ENCODE data around the gene FZD1. TPM values are rescaled to one million over a fixed set of nuclear protein-coding genes. Genes with fewer than 3 reads are reported as not detected.

The FZD1 gene
- under 1 TPM; 0.29 to 0.30 TPM for total RNA-seq

DNA sequence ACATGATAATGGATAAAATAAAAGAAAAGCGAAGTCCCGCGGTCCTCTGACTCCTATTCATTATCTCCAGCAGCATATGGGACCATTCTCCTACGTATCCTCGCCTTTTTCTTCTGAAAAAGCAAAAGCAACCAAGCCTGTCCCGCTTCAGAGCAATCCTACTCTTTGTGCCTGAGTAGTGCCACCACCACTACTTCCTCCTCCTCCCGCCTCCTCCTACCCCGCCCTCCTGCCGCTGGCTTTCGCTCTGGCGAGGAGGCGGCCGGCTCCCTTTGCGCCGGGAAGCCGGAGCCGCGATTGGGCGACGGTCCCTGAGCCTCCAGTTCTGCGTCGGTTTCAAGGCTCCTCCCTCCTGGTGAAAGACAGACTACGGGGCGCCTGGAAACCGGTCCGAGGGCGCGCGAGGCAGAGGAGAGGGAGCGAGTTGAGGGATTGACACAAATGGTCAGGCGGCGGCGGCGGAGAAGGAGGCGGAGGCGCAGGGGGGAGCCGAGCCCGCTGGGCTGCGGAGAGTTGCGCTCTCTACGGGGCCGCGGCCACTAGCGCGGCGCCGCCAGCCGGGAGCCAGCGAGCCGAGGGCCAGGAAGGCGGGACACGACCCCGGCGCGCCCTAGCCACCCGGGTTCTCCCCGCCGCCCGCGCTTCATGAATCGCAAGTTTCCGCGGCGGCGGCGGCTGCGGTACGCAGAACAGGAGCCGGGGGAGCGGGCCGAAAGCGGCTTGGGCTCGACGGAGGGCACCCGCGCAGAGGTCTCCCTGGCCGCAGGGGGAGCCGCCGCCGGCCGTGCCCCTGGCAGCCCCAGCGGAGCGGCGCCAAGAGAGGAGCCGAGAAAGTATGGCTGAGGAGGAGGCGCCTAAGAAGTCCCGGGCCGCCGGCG is at the start of gene FZD1:
FZD1 (plus strand) TSS at position 388 of the 878 bp plus-strand sequence; CDS start at position 836, 448 bp downstream.
- CTCF ChIA-PET, result no interaction called here
- H3K27me3 Mint-ChIP-seq (ENCODE audit: low read depth), result peaks cover 53% of the 10 kb centered on the region
- H3K4me3 Mint-ChIP-seq, result peak within 1 kb of the TSS; percentile 82
- no peak within 1 kb of the TSS for H3K27ac Mint-ChIP-seq
- H3K9me3 Mint-ChIP-seq, result no peaks in the 10 kb centered on the region
- peaks cover 1% of the 10 kb centered on the region for H3K36me3 Mint-ChIP-seq (ENCODE audit: low read depth)
- peak; percentile 85 for DNase-seq
- intact Hi-C loops (cut with micrococcal nuclease), result loop anchor here (1.0 to 10.0 kb wide), 9 partner anchors 180 to 1181 kb away; partner anchors contain the start of genes AKAP9, CFAP69, CLDN12 and GATAD1
- peaks cover 8% of the 10 kb centered on the region for H3K4me1 Mint-ChIP-seq (ENCODE audit: low read depth)

- no peak overlapping the region for H3K27ac Mint-ChIP-seq
- CTCF ChIA-PET, result no interaction called here
- intact Hi-C loops (cut with micrococcal nuclease), result no loop called here
These were observed 37.8 kb upstream of the FZD1 start for GRCh38 chr7:91226411-91226810.

DNA sequence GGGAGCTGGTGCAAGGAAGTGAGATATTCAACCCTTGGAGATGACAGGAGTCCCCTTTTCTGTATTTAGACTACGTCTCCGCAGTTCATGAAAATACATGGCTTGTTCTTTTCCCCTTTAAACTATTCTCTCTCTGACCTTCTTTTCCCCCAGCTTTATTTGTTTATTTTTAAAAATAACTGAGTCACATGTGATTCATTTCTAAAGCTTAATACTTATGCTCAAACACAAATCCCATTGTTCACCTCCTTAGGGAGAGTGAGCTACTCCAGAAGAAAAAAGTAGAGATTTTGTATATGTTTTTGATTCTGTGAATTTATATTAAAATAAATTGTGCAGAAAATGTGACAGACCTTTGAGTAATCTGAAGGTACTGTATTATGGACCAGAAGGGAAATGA is 35.9 kb upstream of the FZD1 start:
- no peak overlapping the region for H3K27ac Mint-ChIP-seq
- CTCF ChIA-PET, result interaction anchor here (1.4 kb wide), 1 partner anchor 10 kb away, joined by 5 read pairs; no protein-coding TSS in a partner anchor
- intact Hi-C loops (cut with micrococcal nuclease), result no loop called here
- H3K4me1 Mint-ChIP-seq (ENCODE audit: low read depth), result no peaks in the 10 kb centered on the region
- H3K9me3 Mint-ChIP-seq, result no peaks in the 10 kb centered on the region
- no peak for DNase-seq
- H3K4me3 Mint-ChIP-seq, result no peak overlapping the region
- H3K27me3 Mint-ChIP-seq (ENCODE audit: low read depth), result peaks cover 4% of the 10 kb centered on the region
- H3K36me3 Mint-ChIP-seq (ENCODE audit: low read depth), result no peaks in the 10 kb centered on the region

More at GRCh38 chr7:91226411-91226810, 37.8 kb upstream of the FZD1 start:
- Mint-ChIP-seq H3K4me1 (ENCODE audit: low read depth) (no peaks in the 10 kb centered on the region), H3K4me3 (no peak overlapping the region), H3K27me3 (ENCODE audit: low read depth) (peaks cover 4% of the 10 kb centered on the region), H3K9me3 (no peaks in the 10 kb centered on the region), H3K36me3 (ENCODE audit: low read depth) (no peaks in the 10 kb centered on the region)
- no peak for DNase-seq

- Mint-ChIP-seq H3K27me3 (ENCODE audit: low read depth) (peaks cover 4% of the 10 kb centered on the region), H3K4me3 (no peak overlapping the region), H3K27ac (no peak overlapping the region), H3K9me3 (no peaks in the 10 kb centered on the region), H3K36me3 (ENCODE audit: low read depth) (no peaks in the 10 kb centered on the region), H3K4me1 (ENCODE audit: low read depth) (no peaks in the 10 kb centered on the region)
- intact Hi-C loops (cut with micrococcal nuclease), result no loop called here
- no peak for DNase-seq
- CTCF ChIA-PET, result interaction anchor here (1.4 kb wide), 1 partner anchor 9 kb away, joined by 5 read pairs; no protein-coding TSS in a partner anchor
These were observed 35.2 kb upstream of the FZD1 start for GRCh38 chr7:91228927-91229558.

DNA sequence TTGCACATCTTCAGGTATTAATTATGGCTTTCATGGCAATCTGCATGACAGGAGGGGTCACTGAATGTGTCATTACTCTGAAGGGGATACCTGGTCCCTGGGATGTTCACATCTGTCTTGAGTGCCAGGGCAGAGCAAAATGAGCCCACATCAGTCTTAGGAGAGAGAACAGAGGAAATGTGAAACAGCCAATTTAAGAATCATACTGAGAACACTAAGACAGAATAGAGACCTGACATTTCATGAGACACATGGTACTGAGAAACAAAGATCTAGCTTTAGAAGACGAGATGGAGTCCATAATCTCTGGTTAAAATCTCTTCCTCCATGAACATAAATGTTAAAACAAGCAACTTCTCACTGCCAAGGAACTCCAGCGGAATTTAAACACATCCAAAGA is 34.1 kb upstream of the FZD1 start:
- intact Hi-C loops (cut with micrococcal nuclease), result no loop called here
- no peak overlapping the region for H3K4me3 Mint-ChIP-seq
- H3K27me3 Mint-ChIP-seq (ENCODE audit: low read depth), result peaks cover 6% of the 10 kb centered on the region
- H3K27ac Mint-ChIP-seq, result no peak overlapping the region
- H3K4me1 Mint-ChIP-seq (ENCODE audit: low read depth), result no peaks in the 10 kb centered on the region
- CTCF ChIA-PET, result no interaction called here
- no peak for DNase-seq
- H3K9me3 Mint-ChIP-seq, result no peaks in the 10 kb centered on the region
- H3K36me3 Mint-ChIP-seq (ENCODE audit: low read depth), result no peaks in the 10 kb centered on the region

GRCh38 chr7:91230503-91230902 is 33.7 kb upstream of the FZD1 start:
- peaks cover 6% of the 10 kb centered on the region for H3K27me3 Mint-ChIP-seq (ENCODE audit: low read depth)
- no peak overlapping the region for H3K27ac Mint-ChIP-seq
- no peak for DNase-seq
- intact Hi-C loops (cut with micrococcal nuclease), result no loop called here
- CTCF ChIA-PET, result interaction anchor here (0.6 kb wide), 1 partner anchor 11 kb away, joined by 5 read pairs; no protein-coding TSS in a partner anchor
- no peaks in the 10 kb centered on the region for H3K36me3 Mint-ChIP-seq (ENCODE audit: low read depth)
- H3K4me3 Mint-ChIP-seq, result no peak overlapping the region
- no peaks in the 10 kb centered on the region for H3K9me3 Mint-ChIP-seq
- H3K4me1 Mint-ChIP-seq (ENCODE audit: low read depth), result no peaks in the 10 kb centered on the region

DNA sequence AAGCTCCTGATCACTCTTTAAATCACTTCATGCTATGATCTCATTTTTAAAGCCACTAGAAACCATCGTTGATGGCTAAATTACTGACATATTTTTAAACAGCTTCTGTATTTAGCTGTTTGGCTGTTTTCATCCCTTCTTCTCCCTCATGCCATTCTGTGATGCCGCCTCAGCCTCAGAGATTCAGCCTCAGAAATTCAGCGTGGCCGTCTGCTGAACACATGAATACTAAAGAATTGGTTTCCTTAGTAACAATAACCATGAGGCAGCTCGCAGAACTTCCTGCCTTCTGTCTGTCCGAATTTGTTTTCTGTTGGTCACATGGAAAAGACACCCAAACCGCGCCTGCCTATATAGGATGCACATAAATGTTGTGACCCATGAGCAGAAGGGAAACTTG is 31.0 kb upstream of the FZD1 start:
- H3K4me1 Mint-ChIP-seq (ENCODE audit: low read depth), result no peaks in the 10 kb centered on the region
- no peaks in the 10 kb centered on the region for H3K9me3 Mint-ChIP-seq
- peaks cover 8% of the 10 kb centered on the region for H3K27me3 Mint-ChIP-seq (ENCODE audit: low read depth)
- CTCF ChIA-PET, result no interaction called here
- no peak overlapping the region for H3K4me3 Mint-ChIP-seq
- DNase-seq, result no peak
- no peaks in the 10 kb centered on the region for H3K36me3 Mint-ChIP-seq (ENCODE audit: low read depth)
- H3K27ac Mint-ChIP-seq, result no peak overlapping the region
- intact Hi-C loops (cut with micrococcal nuclease), result no loop called here

- intact Hi-C loops (cut with micrococcal nuclease), result no loop called here
- H3K9me3 Mint-ChIP-seq, result no peaks in the 10 kb centered on the region
- peaks cover 10% of the 10 kb centered on the region for H3K27me3 Mint-ChIP-seq (ENCODE audit: low read depth)
- no peak overlapping the region for H3K27ac Mint-ChIP-seq
- no peak for DNase-seq
- no peaks in the 10 kb centered on the region for H3K36me3 Mint-ChIP-seq (ENCODE audit: low read depth)
- CTCF ChIA-PET, result interaction anchor here (0.7 kb wide), 1 partner anchor 152 kb away, joined by 5 read pairs; no protein-coding TSS in a partner anchor
- H3K4me1 Mint-ChIP-seq (ENCODE audit: low read depth), result no peaks in the 10 kb centered on the region
- no peak overlapping the region for H3K4me3 Mint-ChIP-seq
These were observed 28.9 kb upstream of the FZD1 start for GRCh38 chr7:91235211-91235832.

DNA sequence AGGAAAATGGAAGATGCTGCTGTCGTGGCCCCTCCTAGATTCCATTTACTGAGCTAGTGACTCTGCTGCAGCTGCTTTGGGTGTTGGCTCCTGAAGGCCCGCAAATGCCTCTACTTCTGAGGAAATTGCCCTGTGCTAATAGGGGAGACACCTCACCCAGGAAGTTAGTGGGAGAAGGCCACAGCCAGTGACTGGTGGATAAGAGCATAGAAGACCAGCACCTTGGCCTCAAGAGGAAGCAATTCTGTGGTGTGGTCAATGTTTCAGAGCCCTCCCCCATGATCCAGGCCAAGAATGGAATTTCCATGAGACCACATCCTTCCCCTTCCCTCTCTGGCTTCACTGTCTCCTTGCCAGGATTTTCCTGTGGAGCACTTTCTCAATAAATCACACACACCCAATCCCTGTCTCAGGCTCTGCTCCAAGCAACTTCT is 25.0 kb upstream of the FZD1 start:
- H3K27ac Mint-ChIP-seq, result no peak overlapping the region
- H3K9me3 Mint-ChIP-seq, result no peaks in the 10 kb centered on the region
- intact Hi-C loops (cut with micrococcal nuclease), result no loop called here
- DNase-seq, result no peak
- H3K4me3 Mint-ChIP-seq, result no peak overlapping the region
- peaks cover 10% of the 10 kb centered on the region for H3K27me3 Mint-ChIP-seq (ENCODE audit: low read depth)
- H3K4me1 Mint-ChIP-seq (ENCODE audit: low read depth), result no peaks in the 10 kb centered on the region
- CTCF ChIA-PET, result no interaction called here
- no peaks in the 10 kb centered on the region for H3K36me3 Mint-ChIP-seq (ENCODE audit: low read depth)

DNA sequence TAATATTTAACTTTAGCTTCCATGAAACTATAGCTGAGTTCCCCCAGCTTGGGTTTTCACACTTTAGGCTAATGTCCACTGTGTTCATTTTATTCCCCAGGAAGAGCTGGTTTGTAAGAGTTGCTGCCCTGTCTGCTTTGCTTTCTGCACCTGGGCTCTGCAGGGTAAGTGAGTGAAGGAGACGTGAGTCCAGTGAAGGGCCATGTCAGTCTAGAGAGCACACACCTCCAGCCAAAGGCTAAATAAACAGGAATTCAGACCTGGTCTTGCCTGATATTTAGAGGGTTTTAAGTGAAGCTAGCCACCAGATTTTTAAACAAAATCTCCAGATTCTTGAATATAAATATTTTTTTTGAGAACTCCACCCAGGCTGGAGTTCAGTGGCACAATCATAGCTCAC is 24.5 kb upstream of the FZD1 start:
- H3K9me3 Mint-ChIP-seq, result no peaks in the 10 kb centered on the region
- no peaks in the 10 kb centered on the region for H3K36me3 Mint-ChIP-seq (ENCODE audit: low read depth)
- no peak overlapping the region for H3K4me3 Mint-ChIP-seq
- intact Hi-C loops (cut with micrococcal nuclease), result no loop called here
- CTCF ChIA-PET, result no interaction called here
- H3K27me3 Mint-ChIP-seq (ENCODE audit: low read depth), result peaks cover 8% of the 10 kb centered on the region
- no peaks in the 10 kb centered on the region for H3K4me1 Mint-ChIP-seq (ENCODE audit: low read depth)
- H3K27ac Mint-ChIP-seq, result no peak overlapping the region
- DNase-seq, result no peak

DNA sequence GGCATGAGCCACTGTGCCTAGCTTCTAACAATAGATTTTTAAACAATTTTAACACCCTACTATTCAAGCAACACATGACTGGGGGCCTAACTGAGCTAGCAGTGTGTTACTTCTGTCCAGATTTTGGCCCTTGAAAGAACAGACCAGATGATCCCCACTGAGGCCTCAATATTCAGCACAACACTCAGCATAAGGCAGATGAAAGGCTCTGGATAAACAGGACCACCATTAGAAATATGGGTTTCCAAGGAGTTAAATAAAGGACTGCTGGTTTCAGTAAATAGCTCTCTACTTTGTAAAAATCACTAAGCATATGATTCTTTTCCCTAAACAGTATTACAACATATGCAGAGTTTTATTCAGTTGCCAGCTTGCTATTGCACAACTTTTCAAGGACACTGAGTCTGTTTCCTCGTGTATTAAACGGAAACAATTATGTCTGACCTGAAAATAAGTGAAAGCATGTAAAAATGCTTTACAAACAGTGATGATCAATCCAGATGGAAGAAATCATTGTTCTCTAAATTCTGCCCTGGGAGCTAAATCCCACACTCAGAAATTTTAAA is 23.8 kb upstream of the FZD1 start:
- H3K27ac Mint-ChIP-seq, result no peak overlapping the region
- intact Hi-C loops (cut with micrococcal nuclease), result no loop called here
- no peak overlapping the region for H3K4me3 Mint-ChIP-seq
- no peaks in the 10 kb centered on the region for H3K9me3 Mint-ChIP-seq
- H3K4me1 Mint-ChIP-seq (ENCODE audit: low read depth), result no peaks in the 10 kb centered on the region
- no peak for DNase-seq
- peaks cover 8% of the 10 kb centered on the region for H3K27me3 Mint-ChIP-seq (ENCODE audit: low read depth)
- CTCF ChIA-PET, result no interaction called here
- H3K36me3 Mint-ChIP-seq (ENCODE audit: low read depth), result no peaks in the 10 kb centered on the region
